AG09309 (cell line): ENCODE measurements around the gene TMEM185A.
A peak's percentile ranks its signal among the peaks of the same experiment; 100 is the strongest.

Experiments
- DNase-seq: peaks from one replicate; pipeline ENCODE4 v3.0.0-alpha.2; 2010; ENCODE audit warnings: low read depth
- H3K4me3 ChIP-seq: 2 replicates; pipeline ENCODE4 v1.5.1; 2011; ENCODE audit warnings: mild to moderate bottlenecking, low read depth, low read length, moderate library complexity; ENCODE audit not compliant: control insufficient read depth
- CTCF ChIP-seq: IDR thresholded peaks from 2 replicates; pipeline ENCODE4 v1.5.1; 2011; ENCODE audit warnings: mild to moderate bottlenecking, low read depth, low read length, inconsistent platforms; ENCODE audit not compliant: insufficient read depth, control insufficient read depth; ENCODE audit errors: missing control alignments

Gene TMEM185A

GRCh38 chrX:149648932-149649331 lies 17.3 kb upstream of the TMEM185A start:
- DNase-seq: no peak
- no peak for TF ChIP-seq CTCF
- H3K4me3 ChIP-seq: no peak overlapping the region

GRCh38 chrX:149647505-149647904 lies 15.9 kb upstream of the TMEM185A start:
- no peak for DNase-seq
- H3K4me3 ChIP-seq: no peak overlapping the region
- no peak for TF ChIP-seq CTCF

- no peak for DNase-seq
- no peak overlapping the region for H3K4me3 ChIP-seq
- TF ChIP-seq CTCF: no peak
Measured at GRCh38 chrX:149643496-149643895, 11.9 kb upstream of the TMEM185A start.

- no peak for TF ChIP-seq CTCF
- DNase-seq: peak; percentile 7
- H3K4me3 ChIP-seq: no peak overlapping the region
Measured at GRCh38 chrX:149641835-149642234, 10.2 kb upstream of the TMEM185A start.

GRCh38 chrX:149641432-149641831 lies 9.8 kb upstream of the TMEM185A start:
- no peak for DNase-seq
- no peak overlapping the region for H3K4me3 ChIP-seq
- TF ChIP-seq CTCF: no peak

GRCh38 chrX:149639568-149639967 lies 8.0 kb upstream of the TMEM185A start:
- TF ChIP-seq CTCF: no peak
- H3K4me3 ChIP-seq: no peak overlapping the region

GRCh38 chrX:149638860-149639259 lies 7.3 kb upstream of the TMEM185A start:
- no peak for DNase-seq
- no peak overlapping the region for H3K4me3 ChIP-seq
- no peak for TF ChIP-seq CTCF

More at GRCh38 chrX:149639568-149639967, 8.0 kb upstream of the TMEM185A start:
- no peak for DNase-seq
